HuH-7 (cell line): Measurements from ENCODE around the gene TCF4.

ENCODE experiments used
- DNase-seq: peaks from one replicate; pipeline ENCODE4 v3.0.0; 2011; ENCODE audit warnings: low spot score

Gene TCF4

GRCh38 chr18:55346961-55347740 is 240.8 kb downstream of the TCF4 start:
- DNase-seq, result no peak

- no peak for DNase-seq
These were observed 241.6 kb downstream of the TCF4 start for GRCh38 chr18:55346387-55346786.

- DNase-seq, result no peak
These were observed 242.7 kb downstream of the TCF4 start for GRCh38 chr18:55345103-55345950.

- DNase-seq, result no peak
These were observed 244.5 kb downstream of the TCF4 start for GRCh38 chr18:55343396-55344073.

- DNase-seq, result no peak
These were observed 247.0 kb downstream of the TCF4 start for GRCh38 chr18:55340998-55341397.

GRCh38 chr18:55339990-55340389 is 248.0 kb downstream of the TCF4 start:
- no peak for DNase-seq

GRCh38 chr18:55338978-55339650 is 248.9 kb downstream of the TCF4 start:
- DNase-seq, result no peak

- DNase-seq, result no peak
These were observed 250.0 kb downstream of the TCF4 start for GRCh38 chr18:55337908-55338521.

- DNase-seq, result no peak
These were observed 250.9 kb downstream of the TCF4 start for GRCh38 chr18:55337138-55337537.

- DNase-seq, result no peak
These were observed 251.4 kb downstream of the TCF4 start for GRCh38 chr18:55336438-55337100.

GRCh38 chr18:55334875-55335274 is 253.1 kb downstream of the TCF4 start:
- DNase-seq, result no peak

GRCh38 chr18:55331301-55331700 is 256.7 kb downstream of the TCF4 start:
- DNase-seq, result no peak

- no peak for DNase-seq
These were observed 259.7 kb downstream of the TCF4 start for GRCh38 chr18:55328301-55328700.

GRCh38 chr18:55327454-55327853 is 260.5 kb downstream of the TCF4 start:
- no peak for DNase-seq

- no peak for DNase-seq
These were observed 261.9 kb downstream of the TCF4 start for GRCh38 chr18:55326134-55326533.

GRCh38 chr18:55324166-55324565 is 263.8 kb downstream of the TCF4 start:
- DNase-seq, result no peak

- no peak for DNase-seq
These were observed 264.7 kb downstream of the TCF4 start for GRCh38 chr18:55323051-55323994.

GRCh38 chr18:55322178-55322735 is 265.7 kb downstream of the TCF4 start:
- peak; percentile 30 for DNase-seq
